Vagina (tissue), 2 donors: Measurements from ENCODE around the gene KLHDC7B. TPM values are rescaled to one million over a fixed set of nuclear protein-coding genes. Genes with fewer than 3 reads are reported as not detected.
A peak's percentile ranks its signal among the peaks of the same experiment; 100 is the strongest.
"Not testable (repeated sequence)": the region's sequence is repeated elsewhere in the genome, so short reads cannot be mapped to it uniquely, and the experiment has no call there.

Source experiments
- DNase-seq, 2 donors: peaks; one replicate each; pipeline ENCODE4 v3.0.0-alpha.2; 2017; ENCODE audit errors: extremely low spot score in 2 of 2
- H3K27ac ChIP-seq: fragments of 200-600 bp; sonication (generic); one replicate; pipeline ENCODE4 v1.5.1; 2019
- H3K27me3 ChIP-seq: fragments of 200-600 bp; sonication (generic); one replicate; pipeline ENCODE4 v1.5.1; 2019
- H3K36me3 ChIP-seq, 2 donors: fragments of 200-600 bp; sonication (generic); one replicate each; pipeline ENCODE4 v1.5.1; 2017 to 2019
- H3K4me1 ChIP-seq: fragments of 200-600 bp; sonication (generic); one replicate; pipeline ENCODE4 v1.5.1; 2019
- H3K4me3 ChIP-seq, 2 donors: fragments of 200-600 bp; sonication (generic); 1 replicate in 1 of 2; 2 replicates in 1 of 2; pipeline ENCODE4 v1.5.1; 2016 to 2019
- H3K9me3 ChIP-seq: fragments of 200-600 bp; sonication (generic); one replicate; pipeline ENCODE4 v1.5.1; 2019
- POLR2A ChIP-seq, 2 donors: fragments of 450-650 bp; IDR thresholded peaks; one replicate each; pipeline ENCODE4 v1.6.1; 2017; ENCODE audit warnings: antibody characterized with exemption in 2 of 2, mild to moderate bottlenecking in 2 of 2, moderate library complexity in 2 of 2
- POLR2AphosphoS5 ChIP-seq, 2 donors: sonication (generic); formaldehyde crosslinking; IDR thresholded peaks; one replicate each; pipeline ENCODE4 v1.9.0; 2017; ENCODE audit warnings: antibody characterized with exemption in 2 of 2, mild to moderate bottlenecking in 2 of 2, low read depth in 1 of 2; ENCODE audit not compliant: insufficient read depth in 1 of 2
- intact Hi-C: fragments of 100-400 bp; cut with DNase I; formaldehyde crosslinking; loops from one replicate; pipeline ENCODE4 v1.15.1; 2023
- total RNA-seq: library from RNA; depleted of rRNA; stranded (reverse); fragments of >200 nt; gene quantifications from one replicate; pipeline ENCODE4 v1.2.3, GENCODE V29; 2016
- TF ChIP-seq, protein P1 (sequence below), 3 experiments: fragments of 450-650 bp in 2 of 3; fragments of 200-600 bp in 1 of 3; sonication (generic) in 1 of 3; IDR thresholded peaks; one replicate each; pipeline ENCODE4 v1.5.1; 2017 to 2019; ENCODE audit warnings: antibody characterized with exemption in 3 of 3, mild to moderate bottlenecking in 2 of 3, moderate library complexity in 2 of 3

The KLHDC7B gene
- total RNA-seq, 1 donor from 2014 or later: 0.49 TPM

DNA sequence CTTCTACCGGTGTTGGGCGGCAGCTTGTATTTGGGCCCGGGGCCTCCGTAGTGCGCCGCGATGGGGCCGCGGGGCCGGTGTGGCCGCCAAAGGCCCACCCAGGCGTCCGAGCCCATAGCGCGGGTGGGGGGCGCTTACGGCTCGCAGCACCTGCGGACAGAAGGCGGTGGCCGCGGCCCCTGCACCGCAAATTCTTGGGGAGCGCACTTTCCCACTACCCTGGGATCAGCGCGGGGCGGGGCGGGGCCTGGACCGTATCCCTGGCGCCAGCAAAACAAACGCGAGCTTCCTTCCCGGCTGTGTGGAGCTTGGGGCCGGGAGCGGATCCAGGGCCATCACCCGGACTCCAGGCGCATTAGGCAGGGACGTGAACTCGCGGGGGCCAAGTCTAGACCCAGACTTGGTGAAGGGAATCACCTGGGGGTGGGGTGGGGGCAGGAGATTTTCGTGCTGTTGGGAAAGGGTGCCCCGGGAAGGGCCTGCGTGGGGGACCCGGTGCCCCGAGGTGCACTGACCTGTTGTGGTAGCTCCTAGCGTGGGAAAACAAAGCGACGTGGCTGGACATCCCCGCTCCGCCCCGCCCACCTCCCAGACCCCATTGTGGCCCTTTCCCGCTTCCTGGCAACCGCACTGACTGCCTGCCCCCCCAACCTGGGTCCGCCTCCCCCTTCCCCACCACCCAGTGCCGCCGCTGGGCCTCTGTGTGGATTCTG lies 13.6 kb upstream of the KLHDC7B start:
- peak in 1 of 2 donors; percentile 88 for DNase-seq
- intact Hi-C loops: no loop called here
- Histone ChIP-seq H3K36me3 (no peaks in the 10 kb centered on the region), H3K4me1 (peaks cover 39% of the 10 kb centered on the region), H3K27ac (peak overlapping the region; percentile 96), H3K9me3 (no peaks in the 10 kb centered on the region), H3K27me3 (no peaks in the 10 kb centered on the region), H3K4me3 (peak overlapping the region; percentile 58 to 60)
- TF ChIP-seq POLR2A (IDR thresholded peaks at IDR 0.05) (peak in 1 of 2 donors; percentile 10), POLR2AphosphoS5 (IDR thresholded peaks at IDR 0.05; ENCODE audit: insufficient read depth in 1 of 2, low read depth in 1 of 2) (peak in 1 of 2 donors; percentile 73)
- TF ChIP-seq, protein P1, sequence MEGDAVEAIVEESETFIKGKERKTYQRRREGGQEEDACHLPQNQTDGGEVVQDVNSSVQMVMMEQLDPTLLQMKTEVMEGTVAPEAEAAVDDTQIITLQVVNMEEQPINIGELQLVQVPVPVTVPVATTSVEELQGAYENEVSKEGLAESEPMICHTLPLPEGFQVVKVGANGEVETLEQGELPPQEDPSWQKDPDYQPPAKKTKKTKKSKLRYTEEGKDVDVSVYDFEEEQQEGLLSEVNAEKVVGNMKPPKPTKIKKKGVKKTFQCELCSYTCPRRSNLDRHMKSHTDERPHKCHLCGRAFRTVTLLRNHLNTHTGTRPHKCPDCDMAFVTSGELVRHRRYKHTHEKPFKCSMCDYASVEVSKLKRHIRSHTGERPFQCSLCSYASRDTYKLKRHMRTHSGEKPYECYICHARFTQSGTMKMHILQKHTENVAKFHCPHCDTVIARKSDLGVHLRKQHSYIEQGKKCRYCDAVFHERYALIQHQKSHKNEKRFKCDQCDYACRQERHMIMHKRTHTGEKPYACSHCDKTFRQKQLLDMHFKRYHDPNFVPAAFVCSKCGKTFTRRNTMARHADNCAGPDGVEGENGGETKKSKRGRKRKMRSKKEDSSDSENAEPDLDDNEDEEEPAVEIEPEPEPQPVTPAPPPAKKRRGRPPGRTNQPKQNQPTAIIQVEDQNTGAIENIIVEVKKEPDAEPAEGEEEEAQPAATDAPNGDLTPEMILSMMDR (IDR thresholded peaks at IDR 0.05): no peak

- TF ChIP-seq POLR2AphosphoS5 (IDR thresholded peaks at IDR 0.05; ENCODE audit: insufficient read depth in 1 of 2, low read depth in 1 of 2): no peak
- TF ChIP-seq, protein P1 (IDR thresholded peaks at IDR 0.05): no peak
- no peak for TF ChIP-seq POLR2A (IDR thresholded peaks at IDR 0.05)
- Histone ChIP-seq H3K9me3 (no peaks in the 10 kb centered on the region), H3K4me1 (peaks cover 37% of the 10 kb centered on the region), H3K27ac (no peak overlapping the region), H3K4me3 (no peak overlapping the region), H3K36me3 (no peaks in the 10 kb centered on the region), H3K27me3 (no peaks in the 10 kb centered on the region)
- no peak for DNase-seq
- intact Hi-C loops: no loop called here
Observed at GRCh38 chr22:50532824-50533796, 12.6 kb upstream of the KLHDC7B start.

- H3K36me3 ChIP-seq, H3K27ac ChIP-seq, H3K4me3 ChIP-seq, H3K27me3 ChIP-seq, intact Hi-C loops, DNase-seq, H3K9me3 ChIP-seq: not testable (repeated sequence)
- peaks cover 40% of the 10 kb centered on the region for H3K4me1 ChIP-seq
- peak in 1 of 2 donors; percentile 25 for TF ChIP-seq POLR2A (IDR thresholded peaks at IDR 0.05)
Observed at GRCh38 chr22:50533856-50534711, 11.6 kb upstream of the KLHDC7B start.

DNA sequence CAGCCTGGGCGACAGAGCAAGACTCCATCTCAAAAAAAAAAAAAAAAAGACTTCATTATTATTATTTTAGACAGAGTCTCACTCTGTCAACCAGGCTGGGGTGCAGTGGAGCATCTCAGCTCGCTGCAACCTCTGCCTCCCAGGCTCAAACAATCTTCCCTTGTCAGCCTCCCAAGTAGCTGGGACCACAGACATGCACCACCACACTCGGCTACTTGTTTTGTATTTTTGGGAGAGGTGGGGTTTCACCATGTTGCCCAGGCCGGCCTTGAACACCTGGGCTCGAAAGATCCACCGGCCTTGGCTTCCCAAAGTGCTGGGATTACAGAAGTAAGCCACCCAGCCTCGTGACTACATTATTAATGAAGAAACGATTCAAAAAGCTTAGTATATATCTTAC lies 10.6 kb upstream of the KLHDC7B start:
- H3K9me3 ChIP-seq: no peaks in the 10 kb centered on the region
- H3K4me1 ChIP-seq: peaks cover 42% of the 10 kb centered on the region
- no peak overlapping the region for H3K4me3 ChIP-seq
- no peak overlapping the region for H3K27ac ChIP-seq
- H3K27me3 ChIP-seq: no peaks in the 10 kb centered on the region
- TF ChIP-seq POLR2AphosphoS5 (IDR thresholded peaks at IDR 0.05; ENCODE audit: insufficient read depth in 1 of 2, low read depth in 1 of 2) (no peak), POLR2A (IDR thresholded peaks at IDR 0.05) (no peak)
- TF ChIP-seq, protein P1 (IDR thresholded peaks at IDR 0.05): no peak
- intact Hi-C loops: no loop called here
- H3K36me3 ChIP-seq: no peaks in the 10 kb centered on the region
- DNase-seq: no peak

DNA sequence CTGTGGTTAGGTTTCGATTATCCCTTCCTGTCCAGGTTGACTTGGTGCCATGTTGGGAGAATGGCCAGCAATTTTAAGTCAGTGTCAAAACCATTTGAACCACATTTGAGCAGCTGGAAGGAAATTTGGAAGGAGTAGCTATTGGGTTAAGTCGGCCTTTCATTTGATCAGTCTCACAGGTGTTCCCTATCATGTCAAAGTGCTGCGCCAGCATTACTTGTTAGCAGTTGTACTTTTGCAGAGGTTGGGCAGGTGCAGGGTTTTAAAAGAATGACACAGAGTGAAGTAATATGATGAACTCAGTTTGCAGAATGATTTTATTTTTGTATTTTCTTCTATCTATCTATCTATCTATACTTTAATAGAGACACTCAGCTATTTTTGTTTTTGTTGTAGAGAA lies 9.5 kb upstream of the KLHDC7B start:
- no peaks in the 10 kb centered on the region for H3K36me3 ChIP-seq
- no peak for TF ChIP-seq POLR2AphosphoS5 (IDR thresholded peaks at IDR 0.05; ENCODE audit: insufficient read depth in 1 of 2, low read depth in 1 of 2)
- TF ChIP-seq, protein P1 (IDR thresholded peaks at IDR 0.05): no peak
- no peak for TF ChIP-seq POLR2A (IDR thresholded peaks at IDR 0.05)
- no peaks in the 10 kb centered on the region for H3K9me3 ChIP-seq
- no peak overlapping the region for H3K27ac ChIP-seq
- peaks cover 40% of the 10 kb centered on the region for H3K4me1 ChIP-seq
- no peaks in the 10 kb centered on the region for H3K27me3 ChIP-seq
- H3K4me3 ChIP-seq: no peak overlapping the region
- intact Hi-C loops: no loop called here
- DNase-seq: no peak
